Choroid plexus epithelial cell (primary cell): ENCODE results near the gene GCSAM.

Source experiments
- DNase-seq: peaks from one replicate; pipeline ENCODE4 v3.0.0-alpha.2; 2010; ENCODE audit warnings: low read depth
- H3K4me3 ChIP-seq: 2 replicates; pipeline ENCODE4 v1.5.1; 2011; ENCODE audit warnings: low read depth, mild to moderate bottlenecking, control low read depth, low read length, moderate library complexity
- CTCF ChIP-seq: conservative IDR thresholded peaks from 2 replicates; pipeline ENCODE4 v1.5.1; 2011; ENCODE audit warnings: low read depth, mild to moderate bottlenecking, control low read depth, inconsistent platforms, low read length, moderate library complexity

GCSAM gene

DNA sequence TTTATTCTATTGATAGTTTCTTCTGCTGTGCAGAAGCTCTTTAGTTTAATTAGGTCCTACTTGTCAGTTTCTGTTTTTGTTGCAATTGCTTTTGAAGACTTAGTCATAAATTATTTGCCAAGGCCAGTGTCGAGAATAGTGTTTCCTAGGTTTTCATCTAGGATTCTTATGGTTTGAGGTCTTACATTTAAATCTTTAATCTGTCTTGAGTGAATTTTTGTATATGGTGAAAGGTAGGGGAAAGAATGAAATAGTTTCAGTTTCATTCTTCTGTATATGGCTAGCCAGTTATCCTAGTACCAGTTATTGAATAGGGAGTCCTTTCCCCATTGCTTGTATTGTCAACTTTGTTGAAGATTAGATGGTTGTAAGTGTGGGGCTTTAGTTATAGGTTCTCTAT, 10.6 kb upstream of the GCSAM start:
- DNase-seq: no peak
- no peak overlapping the region for H3K4me3 ChIP-seq
- no peak for TF ChIP-seq CTCF

GRCh38 chr3:112143251-112143650, 10.2 kb upstream of the GCSAM start:
- no peak for TF ChIP-seq CTCF
- DNase-seq: no peak
- H3K4me3 ChIP-seq: no peak overlapping the region

- no peak for DNase-seq
- H3K4me3 ChIP-seq: no peak overlapping the region
- TF ChIP-seq CTCF: no peak
These were observed 8.2 kb upstream of the GCSAM start for GRCh38 chr3:112141293-112141692.

DNA sequence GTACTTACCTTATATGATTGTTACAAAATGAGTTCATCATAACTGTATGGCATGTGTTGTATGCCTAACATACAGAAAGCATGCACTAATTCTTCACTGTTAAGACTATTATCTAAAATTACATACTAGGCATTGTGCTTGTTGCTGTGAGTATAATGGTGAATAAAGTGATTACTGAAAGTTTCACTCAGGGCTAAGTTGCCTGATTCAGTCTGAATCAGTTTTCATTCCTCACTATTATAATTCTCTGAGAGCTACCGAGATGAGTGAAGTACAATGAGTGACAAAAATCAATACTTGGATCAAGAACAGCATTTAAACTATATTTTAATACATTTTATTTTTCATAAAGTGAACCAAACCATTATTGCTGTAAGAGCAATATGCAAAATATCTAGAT, 7.5 kb upstream of the GCSAM start:
- no peak for TF ChIP-seq CTCF
- DNase-seq: no peak
- H3K4me3 ChIP-seq: no peak overlapping the region

GRCh38 chr3:112138219-112138969, 5.3 kb upstream of the GCSAM start:
- no peak for DNase-seq
- no peak for TF ChIP-seq CTCF
- H3K4me3 ChIP-seq: no peak overlapping the region

- no peak for DNase-seq
- H3K4me3 ChIP-seq: no peak overlapping the region
- no peak for TF ChIP-seq CTCF
These were observed 4.7 kb upstream of the GCSAM start for GRCh38 chr3:112137781-112138180.
